GM18519 (cell line): ENCODE data around the gene MORN1.

Source experiments
- ATAC-seq: cut with Tn5 transposase; IDR thresholded peaks from one replicate; pipeline ENCODE4 v1.9.1; 2021; ENCODE audit warnings: mild to moderate bottlenecking, moderate library complexity; ENCODE audit not compliant: unreplicated experiment, low FRiP score

The MORN1 gene

DNA sequence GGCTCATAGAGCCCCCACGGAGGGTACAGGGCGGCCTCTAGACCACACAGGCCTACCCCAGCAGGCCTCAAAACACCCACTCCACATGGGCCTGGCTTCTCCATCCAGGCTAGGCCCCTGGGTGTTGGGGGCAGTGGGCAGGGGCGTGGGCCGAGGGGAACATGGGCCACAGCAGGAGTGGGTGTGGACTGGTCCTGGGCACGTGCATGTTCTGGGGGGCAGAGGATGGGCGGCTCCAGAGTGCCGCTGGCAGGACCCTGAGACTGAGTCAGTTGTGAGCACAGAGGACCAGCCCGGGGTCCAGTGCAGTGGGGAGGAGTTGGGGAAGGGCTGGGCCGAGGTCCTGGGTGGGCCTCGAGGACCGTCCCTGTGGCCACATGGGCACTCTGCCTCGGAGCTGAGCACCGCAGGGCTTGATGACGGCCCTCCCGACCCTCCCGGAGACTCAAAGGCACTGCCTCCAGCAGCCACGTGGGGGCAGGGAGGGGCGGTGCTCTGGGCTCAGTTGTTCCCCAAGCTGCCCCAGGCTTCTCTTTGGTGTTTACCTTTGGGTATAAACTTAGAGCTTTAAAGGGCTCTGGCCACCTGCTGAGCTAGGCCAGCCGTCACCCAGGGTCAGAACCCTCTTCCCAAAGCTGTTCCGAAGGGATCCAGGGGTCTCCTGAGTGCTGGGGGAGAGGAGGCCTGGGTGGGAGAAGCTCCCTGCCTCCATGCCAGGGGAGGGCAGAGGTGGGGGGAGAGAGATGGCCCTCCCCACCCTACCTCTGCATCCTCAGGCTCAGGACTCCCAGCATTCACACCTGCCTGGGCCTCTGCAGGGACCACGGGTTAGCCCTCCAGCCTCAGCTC lies 79.9 kb downstream of the MORN1 start:
- no peak for ATAC-seq

DNA sequence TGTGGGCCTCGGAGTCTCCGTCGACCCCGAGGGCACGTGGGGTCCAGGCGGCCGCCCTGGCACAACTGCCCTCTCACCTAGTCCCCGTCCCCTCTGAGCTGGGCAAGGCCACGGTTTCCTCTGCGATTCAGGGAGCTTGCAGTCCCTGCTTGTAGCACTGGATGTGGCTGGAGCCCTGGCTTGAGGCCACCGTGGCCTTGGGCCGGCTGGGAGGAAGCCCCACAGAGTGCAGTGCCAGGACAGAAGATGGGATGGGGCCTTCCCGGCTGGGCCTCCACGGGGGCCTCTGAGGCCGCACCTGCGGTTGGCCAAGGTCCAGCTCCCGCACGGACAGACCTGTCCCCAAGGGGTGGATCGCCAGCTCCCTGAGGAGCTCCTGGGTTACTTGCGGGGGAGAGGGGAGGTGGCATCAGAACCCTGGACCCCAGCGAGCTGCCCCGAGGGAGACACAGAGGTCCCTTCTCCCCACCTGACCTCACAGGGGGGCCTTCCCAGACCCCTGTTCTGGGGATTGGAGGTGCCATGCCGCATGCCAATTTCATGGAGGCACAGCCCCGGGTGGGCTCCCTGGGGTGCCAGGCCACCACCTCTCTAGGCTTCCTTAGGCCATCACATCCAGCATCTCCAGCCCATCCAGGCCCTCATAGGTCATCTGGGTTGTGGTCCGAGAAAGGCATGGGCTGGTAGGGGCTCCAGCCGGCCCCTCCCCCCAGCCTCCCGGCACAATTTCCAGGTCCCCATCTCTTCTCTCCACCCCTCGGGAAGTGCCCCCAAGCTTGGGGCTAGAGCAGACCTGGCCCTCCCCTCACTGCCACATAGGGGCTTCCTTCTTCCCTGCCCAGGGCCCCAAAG lies 80.8 kb downstream of the MORN1 start:
- no peak for ATAC-seq

DNA sequence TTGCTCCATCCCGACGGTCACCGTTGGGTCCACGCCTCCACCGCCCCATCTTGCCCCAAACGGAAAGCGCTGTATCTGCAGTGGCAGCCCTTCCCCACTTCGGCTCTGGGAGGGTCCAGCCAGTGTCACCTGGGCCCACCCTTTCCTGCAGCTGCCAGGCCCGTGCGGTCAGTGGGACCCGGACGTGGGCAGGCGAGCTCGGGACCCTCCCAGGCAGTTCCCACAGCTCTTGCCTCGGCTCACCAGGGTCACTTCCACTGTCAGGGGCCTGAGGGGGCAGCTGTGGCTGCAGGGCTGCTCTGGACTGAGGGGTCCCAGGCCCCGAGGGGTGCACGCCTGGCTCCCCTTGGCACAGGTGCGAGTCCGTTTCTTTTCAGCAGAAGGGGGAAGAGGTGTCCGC lies 82.5 kb downstream of the MORN1 start:
- no peak for ATAC-seq

DNA sequence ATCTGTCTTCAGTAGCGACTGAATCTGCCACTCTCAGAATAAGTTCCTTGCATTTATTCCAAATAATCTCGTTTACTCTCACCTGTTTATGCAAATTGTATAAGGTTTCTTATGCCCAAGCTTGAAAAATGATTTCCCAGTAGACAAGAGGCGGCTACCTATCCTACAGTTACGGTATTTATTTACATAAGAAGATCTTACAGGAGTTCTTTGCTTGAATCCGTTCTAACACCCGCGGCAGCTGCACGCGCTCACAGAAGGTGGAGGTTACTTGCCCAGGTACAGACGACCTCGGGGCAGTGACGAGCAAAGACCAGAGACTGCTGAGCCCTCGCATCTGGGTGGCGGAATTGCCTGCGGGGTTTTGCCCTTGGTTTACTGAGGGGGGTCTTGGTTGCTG lies 83.4 kb downstream of the MORN1 start:
- ATAC-seq, result no peak

DNA sequence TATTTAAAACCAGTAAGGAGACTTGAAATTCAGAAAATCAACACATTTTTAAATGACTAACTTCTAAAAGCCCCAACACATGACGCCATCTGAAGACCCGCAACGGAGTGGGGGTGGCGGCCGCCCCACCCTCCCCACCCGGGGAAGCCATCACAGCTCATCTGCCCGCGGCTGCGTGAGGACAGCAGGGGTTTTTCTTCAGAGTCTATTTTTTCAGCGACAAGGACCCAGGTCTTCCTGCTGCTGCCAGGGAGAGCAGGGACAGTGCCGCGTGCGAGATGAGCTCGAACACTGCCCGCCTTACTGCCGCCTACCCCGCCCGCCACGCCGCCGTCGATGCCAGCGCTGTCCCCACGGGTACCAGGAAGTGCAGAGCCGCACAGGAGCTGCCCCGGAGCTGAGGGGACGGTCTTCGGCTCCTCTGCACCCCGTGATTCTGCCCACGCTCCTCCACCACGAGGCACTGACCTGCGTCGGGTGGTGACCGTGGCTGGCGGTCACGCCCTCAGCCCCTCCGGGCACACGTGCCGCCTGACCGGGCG lies 84.2 kb downstream of the MORN1 start:
- no peak for ATAC-seq

DNA sequence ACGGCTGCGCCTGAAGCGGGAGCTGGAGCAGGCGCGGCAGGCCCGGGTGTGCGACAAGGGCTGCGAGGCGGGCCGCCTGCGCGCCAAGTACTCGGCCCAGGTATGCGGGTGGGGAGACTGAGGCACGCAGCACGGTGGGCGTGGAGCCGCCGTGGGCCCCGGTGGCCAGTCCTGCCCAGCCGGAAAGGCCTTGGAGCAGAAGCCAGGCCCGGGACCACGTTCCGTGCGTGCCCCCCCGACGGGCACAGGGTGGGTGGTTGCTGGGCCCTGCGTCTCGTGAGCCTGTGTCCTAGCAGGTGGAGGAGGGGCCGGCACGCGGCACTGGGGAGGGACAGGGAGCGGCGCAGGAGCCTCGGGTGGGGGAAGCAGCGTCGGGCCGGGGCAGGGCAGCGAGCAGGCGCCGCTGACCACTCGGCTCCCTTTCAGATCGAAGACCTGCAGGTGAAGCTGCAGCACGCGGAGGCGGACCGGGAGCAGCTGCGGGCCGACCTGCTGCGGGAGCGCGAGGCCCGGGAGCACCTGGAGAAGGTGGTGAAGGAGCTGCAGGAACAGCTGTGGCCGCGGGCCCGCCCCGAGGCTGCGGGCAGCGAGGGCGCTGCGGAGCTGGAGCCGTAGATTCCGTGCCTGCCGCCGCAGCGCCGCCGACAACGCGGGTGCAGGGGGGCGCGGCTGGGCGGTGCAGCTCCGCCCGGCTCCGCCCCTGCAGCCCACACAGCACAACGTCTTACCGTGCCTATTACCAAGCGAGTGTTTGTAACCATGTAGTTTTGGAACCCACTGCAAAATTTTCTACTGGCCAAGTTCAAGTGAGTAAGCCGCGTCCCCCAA lies 85.0 kb downstream of the MORN1 start:
- no peak for ATAC-seq

DNA sequence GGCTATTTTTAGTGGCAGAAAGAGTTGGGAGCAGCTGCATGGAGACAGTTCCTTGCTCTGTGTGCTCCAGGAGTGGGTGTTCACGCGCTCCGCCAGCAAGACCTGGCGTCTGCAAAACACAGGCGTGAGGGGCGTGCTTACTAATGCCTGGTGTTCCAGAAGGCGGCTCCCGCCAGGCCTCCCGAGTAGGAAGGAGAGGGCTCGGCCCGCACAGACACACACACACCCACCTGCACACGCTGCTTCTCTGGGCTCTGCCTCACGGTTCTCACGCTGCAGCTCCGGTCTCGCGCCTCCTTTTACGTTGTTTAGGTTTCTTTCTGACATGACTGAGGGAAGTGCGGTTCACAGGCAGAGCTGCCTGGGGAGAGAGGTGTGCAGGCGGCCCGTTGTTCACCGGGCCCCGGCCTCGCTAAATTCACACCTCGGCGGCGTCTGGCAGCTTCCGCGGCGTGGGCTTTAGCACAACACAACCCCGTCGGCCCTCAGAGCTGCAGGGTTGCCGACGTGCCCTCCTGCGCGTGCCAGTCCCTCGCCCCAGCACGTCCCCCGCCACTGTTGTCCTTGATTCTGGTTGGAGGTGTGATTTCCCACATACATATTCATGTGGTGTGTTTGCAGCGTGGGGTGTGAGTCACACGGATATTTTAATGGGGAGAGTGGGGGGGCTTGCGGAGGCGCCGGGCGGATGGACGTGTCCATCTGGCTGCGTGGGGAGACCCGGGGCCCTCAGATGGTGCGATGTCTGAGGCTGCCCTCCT lies 86.3 kb downstream of the MORN1 start:
- ATAC-seq, result no peak

DNA sequence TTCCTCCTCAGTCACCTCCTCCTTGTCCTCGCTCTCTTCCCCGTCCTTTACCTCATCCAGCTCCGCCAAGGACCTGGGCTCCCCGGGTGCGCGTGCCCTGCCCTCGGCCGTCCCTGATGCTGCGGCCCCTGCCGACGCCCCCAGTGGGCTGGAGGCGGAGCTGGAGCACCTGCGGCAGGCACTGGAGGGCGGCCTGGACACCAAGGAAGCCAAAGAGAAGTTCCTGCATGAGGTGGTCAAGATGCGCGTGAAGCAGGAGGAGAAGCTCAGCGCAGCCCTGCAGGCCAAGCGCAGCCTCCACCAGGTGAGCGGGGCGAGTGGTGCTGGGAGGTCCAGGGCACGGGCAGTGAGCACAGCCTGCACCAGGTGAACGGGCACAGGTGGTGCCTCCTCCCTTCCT lies 87.1 kb downstream of the MORN1 start:
- ATAC-seq, result no peak

DNA sequence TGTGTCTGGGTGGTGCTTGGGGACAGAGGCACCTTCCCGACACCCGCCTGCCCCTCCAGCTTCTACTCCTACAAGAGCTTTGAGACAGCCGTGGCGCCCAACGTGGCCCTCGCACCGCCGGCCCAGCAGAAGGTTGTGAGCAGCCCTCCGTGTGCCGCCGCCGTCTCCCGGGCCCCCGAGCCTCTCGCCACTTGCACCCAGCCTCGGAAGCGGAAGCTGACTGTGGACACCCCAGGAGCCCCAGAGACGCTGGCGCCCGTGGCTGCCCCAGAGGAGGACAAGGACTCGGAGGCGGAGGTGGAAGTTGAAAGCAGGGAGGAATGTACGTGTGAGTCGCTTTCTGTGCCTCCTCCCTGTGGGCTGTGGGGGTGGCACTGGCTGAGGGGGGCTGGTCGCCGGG lies 87.6 kb downstream of the MORN1 start:
- no peak for ATAC-seq

DNA sequence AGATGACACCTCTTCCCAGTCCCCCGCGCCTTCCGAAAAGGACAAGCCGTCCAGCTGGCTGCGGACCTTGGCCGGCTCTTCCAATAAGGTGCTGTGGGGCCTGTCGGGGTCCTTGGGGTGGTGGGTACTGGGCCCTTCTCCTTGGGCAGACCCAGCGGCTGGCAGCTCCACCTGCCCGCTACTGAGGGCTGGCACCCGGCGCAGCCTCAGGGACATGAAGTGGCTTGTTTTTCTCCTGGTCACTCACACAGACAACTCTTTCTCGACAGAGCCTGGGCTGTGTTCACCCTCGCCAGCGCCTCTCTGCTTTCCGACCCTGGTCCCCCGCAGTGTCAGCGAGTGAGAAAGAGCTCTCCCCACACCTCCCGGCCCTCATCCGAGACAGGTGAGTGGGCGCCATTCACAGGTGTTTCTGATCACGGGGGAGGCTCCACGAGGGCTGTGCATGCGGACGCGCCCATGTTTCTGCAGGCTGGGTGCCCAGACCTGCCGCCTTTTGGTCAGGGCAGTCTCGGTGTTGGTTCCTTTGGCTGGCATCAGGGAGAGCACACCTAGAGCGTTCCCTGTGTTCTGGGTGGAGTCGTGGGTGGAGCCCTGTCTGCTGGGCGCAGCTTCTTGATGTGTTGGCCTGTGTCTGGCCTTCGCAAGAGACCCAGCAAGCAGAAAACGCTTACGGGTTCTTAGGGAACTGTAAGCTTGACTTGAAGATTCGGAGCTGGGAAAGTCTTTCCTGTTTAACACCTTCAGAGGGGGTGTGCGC lies 88.2 kb downstream of the MORN1 start:
- no peak for ATAC-seq

DNA sequence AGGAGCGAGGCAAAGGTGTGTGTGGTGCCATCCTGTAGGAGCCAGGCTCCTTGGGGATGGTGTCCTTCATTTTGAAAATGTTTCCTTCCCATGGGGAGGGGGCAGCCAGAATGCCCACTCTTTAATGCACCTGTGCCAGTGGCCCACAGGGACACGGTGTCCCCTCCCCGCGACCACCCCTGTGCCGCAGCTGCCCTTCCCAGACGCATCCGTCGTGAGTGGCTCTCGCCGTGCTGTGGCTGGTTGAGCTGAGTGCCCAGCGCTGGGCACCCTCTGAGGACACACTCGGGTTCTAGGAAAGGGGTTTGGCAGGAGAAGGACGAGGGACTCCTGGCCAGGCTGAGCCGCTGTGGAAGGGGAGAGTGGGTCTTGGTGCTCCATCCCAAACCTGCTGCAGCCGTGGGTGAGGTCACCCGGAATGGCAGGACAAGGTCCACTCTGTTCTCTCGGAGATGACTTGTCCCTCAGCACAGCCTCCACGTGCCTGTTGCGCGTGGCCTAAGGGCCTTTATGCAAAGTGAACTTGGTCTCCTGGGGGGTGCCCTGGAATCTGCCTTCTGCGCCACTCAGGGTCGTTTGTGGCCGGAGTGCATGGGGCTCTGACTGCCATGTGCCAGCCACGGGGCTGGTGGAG lies 88.9 kb downstream of the MORN1 start:
- no peak for ATAC-seq

DNA sequence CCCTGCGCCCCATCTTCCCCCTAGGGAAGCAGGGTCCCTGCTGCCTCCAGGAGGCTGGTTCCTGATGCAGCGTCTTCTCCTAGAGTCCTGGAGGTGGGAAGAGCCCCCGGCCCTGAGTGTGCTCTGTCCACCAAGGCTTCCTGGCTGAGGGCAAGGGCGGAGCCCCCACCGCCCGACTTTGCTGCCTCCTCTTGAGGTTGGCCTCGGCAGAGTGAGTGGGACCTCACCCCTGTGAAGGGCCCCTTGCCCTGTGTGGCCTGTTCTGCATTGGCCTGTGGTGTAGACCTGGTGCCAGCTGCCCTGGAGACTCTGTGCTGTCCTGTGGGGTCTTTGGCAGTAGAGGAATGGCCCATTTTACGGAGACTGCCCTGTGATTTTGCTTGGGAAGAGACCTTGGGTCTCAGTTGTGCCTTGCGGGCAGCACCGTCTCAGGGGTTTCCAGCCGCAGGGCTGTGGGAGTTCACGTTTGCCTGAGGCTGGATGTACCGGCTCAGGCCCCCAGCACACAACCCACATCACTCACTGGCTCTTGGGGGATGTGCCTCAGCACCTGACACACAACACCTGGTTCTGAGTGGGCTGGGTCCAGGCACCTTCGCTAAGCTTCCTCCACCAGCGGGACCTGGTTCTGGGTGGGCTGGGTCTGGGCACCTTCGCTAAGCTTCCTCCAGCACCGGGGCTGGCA lies 89.6 kb downstream of the MORN1 start:
- ATAC-seq, result no peak

DNA sequence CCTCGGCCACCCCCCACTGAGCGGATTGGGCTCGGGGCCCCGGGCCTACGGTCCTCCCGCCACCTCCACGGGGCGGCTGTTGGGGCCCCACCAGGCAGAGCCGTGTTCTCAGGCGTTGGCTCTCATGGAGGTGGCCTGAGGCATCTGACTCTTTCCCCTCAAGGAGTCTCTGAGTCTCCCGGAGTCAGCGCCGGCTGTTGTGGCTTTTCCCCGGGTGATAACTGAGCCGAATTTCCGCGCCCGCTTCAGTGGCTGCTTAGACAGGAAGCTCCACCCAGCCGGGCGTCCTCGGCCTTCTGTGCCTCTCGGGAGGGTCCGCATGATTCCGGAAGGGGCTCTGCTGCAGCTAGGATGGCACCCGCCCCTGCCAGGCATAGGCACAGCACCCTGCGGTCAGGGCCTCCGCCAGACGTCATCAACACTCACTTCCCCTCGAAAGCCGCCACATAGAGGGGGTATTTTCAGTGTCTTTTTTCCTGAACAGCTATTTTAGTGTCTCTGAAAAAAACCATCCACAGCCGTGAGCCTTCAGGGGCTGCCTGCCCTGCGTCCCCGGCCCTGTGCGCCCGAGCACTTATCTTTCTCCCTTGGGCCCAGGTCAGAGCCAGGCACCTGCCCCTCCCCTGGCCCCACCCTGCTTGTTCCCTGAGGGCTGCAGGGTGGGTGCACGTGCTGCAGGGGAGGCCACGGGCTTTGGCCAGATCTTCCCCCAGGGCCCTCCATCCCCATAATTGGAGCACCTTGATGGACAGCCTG lies 90.3 kb downstream of the MORN1 start:
- peak; percentile 31 for ATAC-seq

DNA sequence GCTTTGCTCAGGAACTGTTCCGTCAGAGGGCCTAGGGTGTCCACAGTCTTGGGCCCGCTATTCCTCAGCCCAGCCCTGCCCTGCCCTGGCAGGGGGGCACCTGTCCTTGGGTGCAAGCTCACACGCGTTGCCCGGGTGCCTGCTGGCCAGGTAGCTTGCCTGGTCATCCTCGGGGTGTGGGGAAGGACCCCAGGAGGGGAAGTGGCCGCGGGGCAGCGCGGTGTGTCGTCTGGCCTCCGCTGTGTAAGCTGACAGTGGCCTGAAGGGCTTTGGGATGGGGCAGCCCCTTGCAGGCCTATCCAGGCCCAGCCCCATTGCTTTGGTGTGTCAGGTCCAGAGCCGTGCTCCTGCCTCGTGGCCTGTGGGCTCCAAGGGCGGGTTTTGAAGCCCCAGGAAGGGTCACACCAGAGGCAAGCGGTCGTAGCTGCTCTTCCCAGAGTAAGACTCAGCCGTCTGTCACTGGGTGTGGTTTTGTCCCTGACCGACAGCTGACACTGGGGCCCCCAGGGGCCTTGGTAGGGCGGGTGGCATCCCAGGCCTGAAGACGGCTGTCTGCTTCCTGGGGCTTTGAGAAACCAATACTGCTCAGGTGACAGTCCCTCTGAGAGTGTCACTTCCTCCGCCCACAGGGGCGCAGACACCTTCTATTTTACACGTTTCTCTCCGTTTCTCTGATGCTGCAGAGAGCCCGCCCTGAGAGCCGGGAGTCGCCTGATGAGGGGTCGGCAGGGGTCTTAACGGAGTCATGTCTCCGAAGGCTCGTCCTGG lies 91.2 kb downstream of the MORN1 start:
- peak; percentile 47 for ATAC-seq

DNA sequence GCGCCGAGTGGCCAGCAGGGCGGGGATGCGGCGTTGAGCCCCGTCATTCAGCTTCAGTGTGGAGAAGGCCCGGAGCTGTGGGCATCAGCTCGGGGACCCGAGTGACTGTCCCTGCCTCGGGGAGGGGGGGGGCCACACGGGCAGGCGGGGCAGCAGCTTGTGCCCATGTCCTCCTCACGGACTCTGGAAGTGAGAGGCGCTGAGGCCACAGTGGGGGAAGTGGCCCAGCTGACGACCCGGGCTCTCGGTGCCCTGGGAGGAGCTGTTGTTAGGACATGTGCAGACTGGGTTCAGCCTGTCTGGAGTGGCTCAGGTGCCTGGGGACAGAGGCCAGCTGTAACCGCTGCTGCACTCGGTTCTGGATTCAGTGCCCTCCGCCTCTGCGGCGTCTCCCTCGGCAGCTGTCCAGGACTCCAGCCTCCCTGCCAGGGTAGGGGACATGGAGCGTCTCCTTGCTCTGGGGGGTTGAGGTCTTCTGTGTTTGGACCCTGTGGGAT lies 92.2 kb downstream of the MORN1 start:
- no peak for ATAC-seq

DNA sequence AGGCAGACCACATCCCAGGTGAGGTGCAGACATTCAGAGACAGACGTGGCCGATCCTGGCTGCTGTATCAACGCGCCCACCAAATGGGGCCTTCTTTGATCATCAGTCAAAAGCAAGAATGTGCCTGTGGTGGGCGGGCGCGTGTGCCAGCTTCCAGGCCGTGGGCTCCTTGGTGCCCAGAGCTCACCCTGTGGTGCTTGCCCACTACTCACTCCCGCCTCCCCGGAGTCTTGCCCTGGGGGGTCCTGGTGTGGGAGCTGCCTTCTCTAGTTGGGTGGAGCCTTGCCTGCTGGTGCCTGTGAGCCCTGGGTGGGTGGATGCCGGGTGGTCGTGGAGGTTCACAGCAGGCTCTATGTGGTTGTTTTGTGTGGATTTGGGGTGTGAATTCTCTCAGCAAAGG lies 92.7 kb downstream of the MORN1 start:
- ATAC-seq, result no peak
